WTC11 (cell line): ENCODE results near the gene DMPK. TPM values are rescaled to one million over a fixed set of nuclear protein-coding genes. Genes with fewer than 3 reads are reported as not detected.

ENCODE experiments used
- ATAC-seq: fragments of 200-7000 bp; cut with Tn5 transposase; 2 replicates; pipeline ENCODE4 v1.10.0; 2021; ENCODE audit warnings: mild to moderate bottlenecking, moderate library complexity
- CTCF ChIA-PET: fragments of 300-600 bp; sonication (Branson Sonifier 250); formaldehyde crosslinking; loops from one replicate; lab custom pipeline; 2021; ENCODE audit warnings: antibody characterized with exemption; lab: Charles Lee
- POLR2A ChIA-PET: fragments of 350-600 bp; sonication (Branson Sonifier 250); formaldehyde crosslinking; loops from one replicate; lab custom pipeline; 2021; ENCODE audit warnings: antibody characterized with exemption; lab: Charles Lee
- DNase-seq: peaks from one replicate; pipeline ENCODE4 v3.0.0; 2021; ENCODE audit warnings: low spot score
- H3K27ac Mint-ChIP-seq: 2 replicates; pipeline ENCODE4 v1.8.0; 2021; ENCODE audit warnings: mixed read lengths
- H3K27me3 Mint-ChIP-seq: 2 replicates; pipeline ENCODE4 v1.8.0; 2021; ENCODE audit warnings: low read depth, mild to moderate bottlenecking, moderate library complexity, mixed read lengths
- H3K36me3 Mint-ChIP-seq: 2 replicates; pipeline ENCODE4 v1.8.0; 2021; ENCODE audit warnings: mixed read lengths
- H3K4me1 Mint-ChIP-seq: 2 replicates; pipeline ENCODE4 v1.8.0; 2022; ENCODE audit warnings: mixed read lengths
- H3K4me3 Mint-ChIP-seq: 2 replicates; pipeline ENCODE4 v1.8.0; 2021; ENCODE audit warnings: mild to moderate bottlenecking, moderate library complexity, mixed read lengths
- H3K9me3 Mint-ChIP-seq: 2 replicates; pipeline ENCODE4 v1.8.0; 2021; ENCODE audit warnings: mixed read lengths
- AR ChIP-seq: fragments of 250-450 bp; sonication (Bioruptor Pico); IDR thresholded peaks from 2 replicates; pipeline ENCODE4 v1.9.0; 2021; ENCODE audit warnings: mild to moderate bottlenecking
- ATF1 ChIP-seq: sonication (generic); formaldehyde crosslinking; IDR thresholded peaks from 2 replicates; pipeline ENCODE4 v1.8.1; 2023; ENCODE audit warnings: mild to moderate bottlenecking, moderate library complexity, missing genetic modification reagents
- CREM ChIP-seq: sonication (generic); formaldehyde crosslinking; IDR thresholded peaks from 2 replicates; pipeline ENCODE4 v1.8.1; 2022; ENCODE audit warnings: mild to moderate bottlenecking, missing genetic modification reagents, moderate library complexity
- FOXJ3 ChIP-seq: sonication (generic); formaldehyde crosslinking; IDR thresholded peaks from 2 replicates; pipeline ENCODE4 v1.9.0; 2021; ENCODE audit warnings: missing genetic modification reagents, mild to moderate bottlenecking, borderline replicate concordance
- FOXP4 ChIP-seq: sonication (generic); formaldehyde crosslinking; IDR thresholded peaks from 2 replicates; pipeline ENCODE4 v1.8.0; 2022; ENCODE audit warnings: mild to moderate bottlenecking, missing genetic modification reagents
- GTF2I ChIP-seq: fragments of 250-450 bp; sonication (Bioruptor Pico); conservative IDR thresholded peaks from 2 replicates; pipeline ENCODE4 v1.4.0; 2021; ENCODE audit warnings: mild to moderate bottlenecking
- JUN ChIP-seq: sonication (generic); formaldehyde crosslinking; IDR thresholded peaks from 2 replicates; pipeline ENCODE4 v1.8.0; 2023; ENCODE audit warnings: mild to moderate bottlenecking, missing genetic modification reagents
- MXD4 ChIP-seq: fragments of 250-450 bp; sonication (Bioruptor Pico); IDR thresholded peaks from 2 replicates; pipeline ENCODE4 v1.8.0; 2021; ENCODE audit warnings: mild to moderate bottlenecking, moderate library complexity, borderline replicate concordance
- NFATC4 ChIP-seq: fragments of 250-450 bp; sonication (Bioruptor Pico); IDR thresholded peaks from 2 replicates; pipeline ENCODE4 v1.9.0; 2021; ENCODE audit warnings: mild to moderate bottlenecking
- NR1H2 ChIP-seq: sonication (generic); formaldehyde crosslinking; IDR thresholded peaks from 2 replicates; pipeline ENCODE4 v1.9.0; 2021; ENCODE audit warnings: mild to moderate bottlenecking, moderate library complexity, missing genetic modification reagents
- NR2C2 ChIP-seq: sonication (generic); formaldehyde crosslinking; IDR thresholded peaks from 2 replicates; pipeline ENCODE4 v1.8.0; 2022; ENCODE audit warnings: mild to moderate bottlenecking, missing genetic modification reagents
- OVOL2 ChIP-seq: fragments of 250-450 bp; sonication (Bioruptor Pico); IDR thresholded peaks from 2 replicates; pipeline ENCODE4 v1.9.0; 2021; ENCODE audit warnings: mild to moderate bottlenecking, borderline replicate concordance
- RORB ChIP-seq: fragments of 250-450 bp; sonication (Bioruptor Pico); IDR thresholded peaks from 2 replicates; pipeline ENCODE4 v1.9.0; 2021; ENCODE audit warnings: mild to moderate bottlenecking
- SOX15 ChIP-seq: fragments of 250-450 bp; sonication (Bioruptor Pico); IDR thresholded peaks from 2 replicates; pipeline ENCODE4 v1.9.0; 2021; ENCODE audit warnings: mild to moderate bottlenecking
- ZBTB21 ChIP-seq: sonication (generic); formaldehyde crosslinking; IDR thresholded peaks from 2 replicates; pipeline ENCODE4 v1.8.1; 2023; ENCODE audit warnings: mild to moderate bottlenecking, missing genetic modification reagents, borderline replicate concordance
- ZNF219 ChIP-seq: sonication (generic); formaldehyde crosslinking; IDR thresholded peaks from 2 replicates; pipeline ENCODE4 v1.8.0; 2023; ENCODE audit warnings: missing genetic modification reagents, mild to moderate bottlenecking, borderline replicate concordance
- total RNA-seq: library from RNA; stranded (reverse); gene quantifications from 3 replicates; pipeline ENCODE4 v1.2.3, GENCODE V29; 2021
- TF ChIP-seq, protein P1 (sequence below): sonication (generic); formaldehyde crosslinking; IDR thresholded peaks from 2 replicates; pipeline ENCODE4 v1.8.1; 2022; ENCODE audit warnings: missing genetic modification reagents, borderline replicate concordance
- TF ChIP-seq, protein P2 (sequence below): fragments of 250-450 bp; sonication (Bioruptor Pico); conservative IDR thresholded peaks from 2 replicates; pipeline ENCODE4 v1.9.0; 2021; ENCODE audit warnings: mild to moderate bottlenecking
- TF ChIP-seq, protein P3 (sequence below): fragments of 250-450 bp; sonication (Bioruptor Pico); IDR thresholded peaks from 2 replicates; pipeline ENCODE4 v2.1.2; 2022; ENCODE audit warnings: mild to moderate bottlenecking, moderate library complexity
- TF ChIP-seq, protein P4 (sequence below): sonication (generic); formaldehyde crosslinking; IDR thresholded peaks from 2 replicates; pipeline ENCODE4 v1.8.1; 2022; ENCODE audit warnings: mild to moderate bottlenecking, missing genetic modification reagents, moderate library complexity, borderline replicate concordance

The DMPK gene
- total RNA-seq, 1 experiment from 2014 or later = 42.7 TPM

DNA sequence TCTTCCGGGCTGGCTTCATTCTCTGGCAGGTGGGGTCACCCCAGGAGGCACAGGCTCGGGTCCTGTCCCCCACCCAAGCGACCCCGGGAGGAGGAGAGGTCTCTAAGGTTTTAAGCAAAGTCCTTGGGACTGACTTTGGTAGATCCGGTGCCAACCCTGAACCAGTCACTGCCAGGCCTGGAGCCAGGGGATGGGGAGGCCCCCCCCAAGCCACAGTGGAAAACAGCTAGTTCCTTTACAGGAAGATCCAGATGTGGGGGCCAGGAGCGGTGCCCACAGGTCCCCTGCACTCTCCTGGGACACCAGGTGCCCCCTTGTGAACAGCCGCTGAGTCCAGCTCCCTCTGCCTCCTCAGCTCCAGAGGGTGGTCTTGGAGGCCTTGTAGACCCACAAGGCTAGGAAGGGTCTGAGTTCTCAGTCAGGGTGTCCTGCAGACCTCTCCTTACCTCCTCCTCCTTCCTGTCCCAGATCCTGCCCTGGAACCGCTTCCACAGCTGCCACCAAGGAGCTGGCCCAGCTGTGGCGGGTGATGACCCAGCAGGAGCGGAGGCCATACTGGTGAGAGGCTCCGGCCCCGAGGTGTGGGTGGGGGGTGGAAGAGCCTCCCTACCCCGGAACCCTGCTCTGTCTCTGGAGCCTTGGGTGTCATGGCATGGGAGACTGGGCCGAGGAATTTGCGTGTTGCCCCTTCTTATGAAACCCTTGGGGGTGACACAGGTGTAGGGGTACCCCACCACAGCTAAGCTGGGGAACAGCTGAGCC is 19.2 kb downstream of the DMPK start:
- H3K9me3 Mint-ChIP-seq = no peaks in the 10 kb centered on the region
- ChIA-PET CTCF (interaction anchor here (0.6 to 2.9 kb wide), 5 partner anchors 10 to 54 kb away, joined by 3 to 23 read pairs (median 3); partner anchors contain the start of gene FBXO46), POLR2A (interaction anchor here (0.6 to 1.8 kb wide), 3 partner anchors 20 to 71 kb away, joined by 4 to 8 read pairs (median 5); partner anchors contain the start of genes DMPK and QPCTL)
- H3K4me3 Mint-ChIP-seq = no peak overlapping the region
- H3K27me3 Mint-ChIP-seq = peaks cover 14% of the 10 kb centered on the region
- DNase-seq (no peak), ATAC-seq (no peak)
- no peaks in the 10 kb centered on the region for H3K36me3 Mint-ChIP-seq
- TF ChIP-seq NFATC4 (CRISPR knock-in tag) = no peak
- no peak for TF ChIP-seq CREM (CRISPR knock-in tag)
- no peak for TF ChIP-seq FOXJ3 (CRISPR knock-in tag)
- no peak for TF ChIP-seq RORB (CRISPR knock-in tag)
- TF ChIP-seq ATF1 (CRISPR knock-in tag) = no peak
- H3K4me1 Mint-ChIP-seq = peaks cover 18% of the 10 kb centered on the region
- H3K27ac Mint-ChIP-seq = no peak overlapping the region

- no peak overlapping the region for H3K4me3 Mint-ChIP-seq
- H3K27me3 Mint-ChIP-seq = peaks cover 23% of the 10 kb centered on the region
- ATAC-seq (no peak), DNase-seq (no peak)
- POLR2A ChIA-PET = interaction anchor here (1.0 kb wide), 1 partner anchor 32 kb away, joined by 6 read pairs; the partner anchor contains the start of gene FBXO46
- CTCF ChIA-PET = interaction anchor here (1.0 to 2.9 kb wide), 3 partner anchors 9 to 55 kb away, joined by 3 to 23 read pairs (median 5); no protein-coding TSS in a partner anchor
- TF ChIP-seq ATF1 (CRISPR knock-in tag) (no peak), FOXJ3 (CRISPR knock-in tag) (no peak), AR (no peak), FOXP4 (no peak), NR2C2 (CRISPR knock-in tag) (no peak), NR1H2 (CRISPR knock-in tag) (no peak), SOX15 (CRISPR knock-in tag) (no peak), ZNF219 (no peak), GTF2I (CRISPR knock-in tag) (no peak), OVOL2 (CRISPR knock-in tag) (no peak), JUN (CRISPR knock-in tag) (no peak), ZBTB21 (CRISPR knock-in tag) (no peak), MXD4 (CRISPR knock-in tag) (no peak)
- TF ChIP-seq, protein P1, sequence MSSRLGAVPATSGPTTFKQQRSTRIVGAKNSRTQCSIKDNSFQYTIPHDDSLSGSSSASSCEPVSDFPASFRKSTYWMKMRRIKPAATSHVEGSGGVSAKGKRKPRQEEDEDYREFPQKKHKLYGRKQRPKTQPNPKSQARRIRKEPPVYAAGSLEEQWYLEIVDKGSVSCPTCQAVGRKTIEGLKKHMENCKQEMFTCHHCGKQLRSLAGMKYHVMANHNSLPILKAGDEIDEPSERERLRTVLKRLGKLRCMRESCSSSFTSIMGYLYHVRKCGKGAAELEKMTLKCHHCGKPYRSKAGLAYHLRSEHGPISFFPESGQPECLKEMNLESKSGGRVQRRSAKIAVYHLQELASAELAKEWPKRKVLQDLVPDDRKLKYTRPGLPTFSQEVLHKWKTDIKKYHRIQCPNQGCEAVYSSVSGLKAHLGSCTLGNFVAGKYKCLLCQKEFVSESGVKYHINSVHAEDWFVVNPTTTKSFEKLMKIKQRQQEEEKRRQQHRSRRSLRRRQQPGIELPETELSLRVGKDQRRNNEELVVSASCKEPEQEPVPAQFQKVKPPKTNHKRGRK = no peak
- TF ChIP-seq, protein P2, sequence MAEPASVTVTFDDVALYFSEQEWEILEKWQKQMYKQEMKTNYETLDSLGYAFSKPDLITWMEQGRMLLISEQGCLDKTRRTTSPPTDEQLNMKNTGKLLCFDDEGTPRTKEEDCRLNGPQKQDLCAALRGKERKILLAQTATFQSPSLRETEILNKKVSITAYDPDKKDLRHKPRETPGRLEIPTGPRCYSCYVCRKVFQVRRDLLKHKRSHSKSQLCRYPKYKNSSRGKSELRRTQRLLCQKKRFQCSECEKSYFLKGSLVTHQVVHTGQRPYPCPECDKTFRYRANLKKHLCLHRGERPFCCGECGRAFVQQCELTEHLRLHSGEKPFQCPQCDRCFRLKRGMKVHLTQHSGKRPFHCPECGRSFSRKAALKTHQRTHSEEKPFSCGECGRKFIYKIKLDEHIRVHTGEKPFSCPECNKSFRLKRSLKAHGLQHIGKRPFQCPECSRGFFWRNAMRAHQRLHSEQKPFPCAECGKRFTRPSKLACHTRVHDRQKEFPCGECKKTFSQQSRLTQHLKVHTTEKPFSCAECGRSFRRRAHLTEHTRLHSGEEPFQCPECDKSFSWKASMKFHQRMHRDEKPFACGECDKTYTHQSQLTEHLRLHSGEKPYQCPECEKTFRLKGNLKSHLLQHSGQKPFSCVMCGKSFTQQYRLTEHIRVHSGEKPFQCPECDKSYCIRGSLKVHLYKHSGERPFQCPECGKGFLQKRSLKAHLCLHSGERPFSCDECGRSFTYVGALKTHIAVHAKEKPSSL (CRISPR knock-in tag) = no peak
- TF ChIP-seq, protein P3, sequence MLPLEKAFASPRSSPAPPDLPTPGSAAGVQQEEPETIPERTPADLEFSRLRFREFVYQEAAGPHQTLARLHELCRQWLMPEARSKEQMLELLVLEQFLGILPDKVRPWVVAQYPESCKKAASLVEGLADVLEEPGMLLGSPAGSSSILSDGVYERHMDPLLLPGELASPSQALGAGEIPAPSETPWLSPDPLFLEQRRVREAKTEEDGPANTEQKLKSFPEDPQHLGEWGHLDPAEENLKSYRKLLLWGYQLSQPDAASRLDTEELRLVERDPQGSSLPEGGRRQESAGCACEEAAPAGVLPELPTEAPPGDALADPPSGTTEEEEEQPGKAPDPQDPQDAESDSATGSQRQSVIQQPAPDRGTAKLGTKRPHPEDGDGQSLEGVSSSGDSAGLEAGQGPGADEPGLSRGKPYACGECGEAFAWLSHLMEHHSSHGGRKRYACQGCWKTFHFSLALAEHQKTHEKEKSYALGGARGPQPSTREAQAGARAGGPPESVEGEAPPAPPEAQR (CRISPR knock-in tag) = no peak
- TF ChIP-seq, protein P4, sequence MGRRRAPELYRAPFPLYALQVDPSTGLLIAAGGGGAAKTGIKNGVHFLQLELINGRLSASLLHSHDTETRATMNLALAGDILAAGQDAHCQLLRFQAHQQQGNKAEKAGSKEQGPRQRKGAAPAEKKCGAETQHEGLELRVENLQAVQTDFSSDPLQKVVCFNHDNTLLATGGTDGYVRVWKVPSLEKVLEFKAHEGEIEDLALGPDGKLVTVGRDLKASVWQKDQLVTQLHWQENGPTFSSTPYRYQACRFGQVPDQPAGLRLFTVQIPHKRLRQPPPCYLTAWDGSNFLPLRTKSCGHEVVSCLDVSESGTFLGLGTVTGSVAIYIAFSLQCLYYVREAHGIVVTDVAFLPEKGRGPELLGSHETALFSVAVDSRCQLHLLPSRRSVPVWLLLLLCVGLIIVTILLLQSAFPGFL (CRISPR knock-in tag) = no peak
- H3K4me1 Mint-ChIP-seq = peaks cover 18% of the 10 kb centered on the region
- no peaks in the 10 kb centered on the region for H3K36me3 Mint-ChIP-seq
- H3K9me3 Mint-ChIP-seq = no peaks in the 10 kb centered on the region
- no peak overlapping the region for H3K27ac Mint-ChIP-seq
Observed at GRCh38 chr19:45761714-45762113, 20.6 kb downstream of the DMPK start.
